ENCODE measurements around the gene HOXA7. TPM values are rescaled to one million over a fixed set of nuclear protein-coding genes. Genes with fewer than 3 reads are reported as not detected.

HOXA7 gene
- total RNA-seq, 1 experiment from 2014 or later = 0.56 TPM

DNA sequence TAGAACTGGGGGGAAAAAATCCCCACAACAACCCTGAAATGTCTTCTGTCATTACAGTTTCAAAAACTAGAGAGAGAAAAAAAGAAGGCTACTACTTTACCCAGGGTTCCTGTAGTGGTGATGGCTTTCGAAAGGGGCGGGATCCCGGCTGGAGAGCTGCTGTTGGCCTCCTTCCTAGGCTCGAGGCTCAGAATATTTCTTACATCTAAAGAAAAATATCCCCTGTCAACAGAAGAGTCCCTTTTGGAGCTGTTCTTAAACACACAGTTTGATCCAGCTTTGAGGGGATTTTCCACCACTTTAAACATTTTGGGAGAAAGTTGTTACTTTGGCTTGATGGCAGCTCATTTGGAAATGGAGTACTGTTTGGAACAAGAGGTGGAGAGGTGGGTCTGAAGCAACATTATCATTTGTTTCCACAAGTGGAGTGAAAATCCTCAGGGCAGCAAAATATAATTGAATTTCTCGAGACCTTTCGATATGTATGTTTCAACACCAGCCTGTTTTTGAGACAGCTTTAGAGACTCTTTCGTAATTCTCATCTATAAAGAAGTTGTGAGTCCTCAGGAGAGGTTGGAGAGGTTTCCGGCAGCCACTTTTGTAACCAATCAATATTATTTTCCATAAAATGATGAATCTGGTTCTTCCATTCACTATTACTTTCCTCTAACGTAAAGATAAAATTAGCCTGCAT is 38.4 kb upstream of the HOXA7 start:
- Histone ChIP-seq H3K4me3 (ENCODE audit: low read depth, low read length, poor library complexity, severe bottlenecking) (no peak overlapping the region), H3K27ac (ENCODE audit: low read depth, low read length, poor library complexity, severe bottlenecking) (no peak overlapping the region), H3K4me1 (ENCODE audit: insufficient read depth, low read length, poor library complexity, severe bottlenecking) (no peaks in the 10 kb centered on the region), H3K27me3 (replicated peaks; ENCODE audit: insufficient read depth, low read depth, low read length, poor library complexity) (peaks cover 96% of the 10 kb centered on the region), H3K36me3 (ENCODE audit: insufficient read depth, low read length, poor library complexity, severe bottlenecking) (no peaks in the 10 kb centered on the region), H3K9me3 (ENCODE audit: low read depth, low read length, poor library complexity, severe bottlenecking) (no peaks in the 10 kb centered on the region)
- intact Hi-C loops (cut with micrococcal nuclease; ENCODE audit: unreplicated experiment) = loop anchor here (1.0 to 5.0 kb wide), 4 partner anchors 382 to 902 kb away; no protein-coding TSS in a partner anchor
- BruUV-seq (replicated peaks) = no TSS peak
- no peak for DNase-seq (ENCODE audit: low spot score)
- TF ChIP-seq EZH2 (IDR thresholded peaks at IDR 0.05; ENCODE audit: borderline replicate concordance, low read depth, low read length, poor library complexity, severe bottlenecking) (peak; percentile 26), CTCF (conservative IDR thresholded peaks at IDR 0.05; ENCODE audit: low read depth, low read length) (no peak)
- ChIA-PET POLR2A (ENCODE audit: low non-redundant PET) (no interaction called here), CTCF (interaction anchor here (1.7 kb wide), 2 partner anchors 8 to 411 kb away, joined by 4 to 6 read pairs; no protein-coding TSS in a partner anchor)

- H3K4me1 ChIP-seq (ENCODE audit: insufficient read depth, low read length, poor library complexity, severe bottlenecking) = no peaks in the 10 kb centered on the region
- H3K9me3 ChIP-seq (ENCODE audit: low read depth, low read length, poor library complexity, severe bottlenecking) = no peaks in the 10 kb centered on the region
- no peak for DNase-seq (ENCODE audit: low spot score)
- H3K36me3 ChIP-seq (ENCODE audit: insufficient read depth, low read length, poor library complexity, severe bottlenecking) = no peaks in the 10 kb centered on the region
- TF ChIP-seq EZH2 (IDR thresholded peaks at IDR 0.05; ENCODE audit: borderline replicate concordance, low read depth, low read length, poor library complexity, severe bottlenecking) (no peak), CTCF (conservative IDR thresholded peaks at IDR 0.05; ENCODE audit: low read depth, low read length) (no peak)
- peaks cover 99% of the 10 kb centered on the region for H3K27me3 ChIP-seq (replicated peaks; ENCODE audit: insufficient read depth, low read depth, low read length, poor library complexity)
- POLR2A ChIA-PET (ENCODE audit: low non-redundant PET) = no interaction called here
- BruUV-seq (replicated peaks) = no TSS peak
- CTCF ChIA-PET = no interaction called here
- no peak overlapping the region for H3K4me3 ChIP-seq (ENCODE audit: low read depth, low read length, poor library complexity, severe bottlenecking)
- H3K27ac ChIP-seq (ENCODE audit: low read depth, low read length, poor library complexity, severe bottlenecking) = no peak overlapping the region
- intact Hi-C loops (cut with micrococcal nuclease; ENCODE audit: unreplicated experiment) = no loop called here
These were observed 37.5 kb upstream of the HOXA7 start for GRCh38 chr7:27194002-27194352.

- Histone ChIP-seq H3K27me3 (replicated peaks; ENCODE audit: insufficient read depth, low read depth, low read length, poor library complexity) (peaks cover 99% of the 10 kb centered on the region), H3K27ac (ENCODE audit: low read depth, low read length, poor library complexity, severe bottlenecking) (no peak overlapping the region), H3K36me3 (ENCODE audit: insufficient read depth, low read length, poor library complexity, severe bottlenecking) (no peaks in the 10 kb centered on the region), H3K9me3 (ENCODE audit: low read depth, low read length, poor library complexity, severe bottlenecking) (no peaks in the 10 kb centered on the region), H3K4me1 (ENCODE audit: insufficient read depth, low read length, poor library complexity, severe bottlenecking) (no peaks in the 10 kb centered on the region), H3K4me3 (ENCODE audit: low read depth, low read length, poor library complexity, severe bottlenecking) (no peak overlapping the region)
- ChIA-PET POLR2A (ENCODE audit: low non-redundant PET) (no interaction called here), CTCF (no interaction called here)
- DNase-seq (ENCODE audit: low spot score) = no peak
- BruUV-seq (replicated peaks) = no TSS peak
- TF ChIP-seq EZH2 (IDR thresholded peaks at IDR 0.05; ENCODE audit: borderline replicate concordance, low read depth, low read length, poor library complexity, severe bottlenecking) = peak; percentile 27
- no peak for TF ChIP-seq CTCF (conservative IDR thresholded peaks at IDR 0.05; ENCODE audit: low read depth, low read length)
- intact Hi-C loops (cut with micrococcal nuclease; ENCODE audit: unreplicated experiment) = no loop called here
These were observed 37.0 kb upstream of the HOXA7 start for GRCh38 chr7:27193335-27194001.

Measured in A673 (cell line).